ENCODE measurements around the gene HDGFL3. TPM values are rescaled to one million over a fixed set of nuclear protein-coding genes. Genes with fewer than 3 reads are reported as not detected.

HDGFL3 gene
- total and polyA plus RNA-seq, 2 experiments from 2014 or later, result 68.6 to 135 TPM

DNA sequence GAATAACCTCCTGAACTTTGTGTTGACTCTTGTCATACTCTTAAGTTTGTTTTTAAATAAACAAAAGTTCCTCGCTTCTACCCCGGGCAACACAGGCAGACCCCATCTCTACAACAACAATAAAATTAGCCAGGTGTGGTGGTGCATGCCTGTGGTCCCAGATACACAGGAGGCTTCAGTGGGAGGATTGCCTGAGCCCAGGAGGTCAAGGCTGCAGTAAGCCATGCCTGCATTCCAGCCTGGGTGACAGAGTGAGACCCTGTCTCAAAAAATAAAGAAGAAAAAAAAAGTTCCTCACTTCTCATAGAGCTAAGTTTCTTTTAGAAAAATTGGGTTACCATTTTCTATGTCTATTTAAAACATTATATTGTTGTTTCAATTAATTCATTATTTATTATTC lies 29.2 kb downstream of the HDGFL3 start:
- Histone ChIP-seq H3K4me3 (no peak overlapping the region), H3K9me2 (ENCODE audit: insufficient read depth) (no peaks in the 10 kb centered on the region), H3K4me2 (no peak overlapping the region), H3K36me3 (ENCODE audit: insufficient read depth) (no peaks in the 10 kb centered on the region), H3K79me2 (replicated peaks; ENCODE audit: insufficient read depth) (peaks cover 94% of the 10 kb centered on the region), H3K27ac (ENCODE audit: low read depth) (no peak overlapping the region), H4K20me1 (replicated peaks; ENCODE audit: insufficient read depth) (peaks cover 7% of the 10 kb centered on the region; the same call in 1 of the 2 replicates), H3K27me3 (ENCODE audit: insufficient read depth) (no peaks in the 10 kb centered on the region), H3K4me1 (ENCODE audit: insufficient read depth) (no peaks in the 10 kb centered on the region; the same call in 1 of the 2 replicates), H2AFZ (no peak overlapping the region), H3F3A (replicated peaks; ENCODE audit: low read depth) (no peaks in the 10 kb centered on the region)
- no peak overlapping the region for H3K27ac Mint-ChIP-seq
- H3K4me1 Mint-ChIP-seq, result peaks cover 23% of the 10 kb centered on the region
- H3K4me3 Mint-ChIP-seq, result no peak overlapping the region
- ATAC-seq (peak; percentile 71), DNase-seq (ENCODE audit: low spot score) (no peak)
- TF ChIP-seq, protein P1, sequence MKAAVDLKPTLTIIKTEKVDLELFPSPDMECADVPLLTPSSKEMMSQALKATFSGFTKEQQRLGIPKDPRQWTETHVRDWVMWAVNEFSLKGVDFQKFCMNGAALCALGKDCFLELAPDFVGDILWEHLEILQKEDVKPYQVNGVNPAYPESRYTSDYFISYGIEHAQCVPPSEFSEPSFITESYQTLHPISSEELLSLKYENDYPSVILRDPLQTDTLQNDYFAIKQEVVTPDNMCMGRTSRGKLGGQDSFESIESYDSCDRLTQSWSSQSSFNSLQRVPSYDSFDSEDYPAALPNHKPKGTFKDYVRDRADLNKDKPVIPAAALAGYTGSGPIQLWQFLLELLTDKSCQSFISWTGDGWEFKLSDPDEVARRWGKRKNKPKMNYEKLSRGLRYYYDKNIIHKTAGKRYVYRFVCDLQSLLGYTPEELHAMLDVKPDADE (IDR thresholded peaks at IDR 0.05), result no peak
- TF ChIP-seq, protein P2, sequence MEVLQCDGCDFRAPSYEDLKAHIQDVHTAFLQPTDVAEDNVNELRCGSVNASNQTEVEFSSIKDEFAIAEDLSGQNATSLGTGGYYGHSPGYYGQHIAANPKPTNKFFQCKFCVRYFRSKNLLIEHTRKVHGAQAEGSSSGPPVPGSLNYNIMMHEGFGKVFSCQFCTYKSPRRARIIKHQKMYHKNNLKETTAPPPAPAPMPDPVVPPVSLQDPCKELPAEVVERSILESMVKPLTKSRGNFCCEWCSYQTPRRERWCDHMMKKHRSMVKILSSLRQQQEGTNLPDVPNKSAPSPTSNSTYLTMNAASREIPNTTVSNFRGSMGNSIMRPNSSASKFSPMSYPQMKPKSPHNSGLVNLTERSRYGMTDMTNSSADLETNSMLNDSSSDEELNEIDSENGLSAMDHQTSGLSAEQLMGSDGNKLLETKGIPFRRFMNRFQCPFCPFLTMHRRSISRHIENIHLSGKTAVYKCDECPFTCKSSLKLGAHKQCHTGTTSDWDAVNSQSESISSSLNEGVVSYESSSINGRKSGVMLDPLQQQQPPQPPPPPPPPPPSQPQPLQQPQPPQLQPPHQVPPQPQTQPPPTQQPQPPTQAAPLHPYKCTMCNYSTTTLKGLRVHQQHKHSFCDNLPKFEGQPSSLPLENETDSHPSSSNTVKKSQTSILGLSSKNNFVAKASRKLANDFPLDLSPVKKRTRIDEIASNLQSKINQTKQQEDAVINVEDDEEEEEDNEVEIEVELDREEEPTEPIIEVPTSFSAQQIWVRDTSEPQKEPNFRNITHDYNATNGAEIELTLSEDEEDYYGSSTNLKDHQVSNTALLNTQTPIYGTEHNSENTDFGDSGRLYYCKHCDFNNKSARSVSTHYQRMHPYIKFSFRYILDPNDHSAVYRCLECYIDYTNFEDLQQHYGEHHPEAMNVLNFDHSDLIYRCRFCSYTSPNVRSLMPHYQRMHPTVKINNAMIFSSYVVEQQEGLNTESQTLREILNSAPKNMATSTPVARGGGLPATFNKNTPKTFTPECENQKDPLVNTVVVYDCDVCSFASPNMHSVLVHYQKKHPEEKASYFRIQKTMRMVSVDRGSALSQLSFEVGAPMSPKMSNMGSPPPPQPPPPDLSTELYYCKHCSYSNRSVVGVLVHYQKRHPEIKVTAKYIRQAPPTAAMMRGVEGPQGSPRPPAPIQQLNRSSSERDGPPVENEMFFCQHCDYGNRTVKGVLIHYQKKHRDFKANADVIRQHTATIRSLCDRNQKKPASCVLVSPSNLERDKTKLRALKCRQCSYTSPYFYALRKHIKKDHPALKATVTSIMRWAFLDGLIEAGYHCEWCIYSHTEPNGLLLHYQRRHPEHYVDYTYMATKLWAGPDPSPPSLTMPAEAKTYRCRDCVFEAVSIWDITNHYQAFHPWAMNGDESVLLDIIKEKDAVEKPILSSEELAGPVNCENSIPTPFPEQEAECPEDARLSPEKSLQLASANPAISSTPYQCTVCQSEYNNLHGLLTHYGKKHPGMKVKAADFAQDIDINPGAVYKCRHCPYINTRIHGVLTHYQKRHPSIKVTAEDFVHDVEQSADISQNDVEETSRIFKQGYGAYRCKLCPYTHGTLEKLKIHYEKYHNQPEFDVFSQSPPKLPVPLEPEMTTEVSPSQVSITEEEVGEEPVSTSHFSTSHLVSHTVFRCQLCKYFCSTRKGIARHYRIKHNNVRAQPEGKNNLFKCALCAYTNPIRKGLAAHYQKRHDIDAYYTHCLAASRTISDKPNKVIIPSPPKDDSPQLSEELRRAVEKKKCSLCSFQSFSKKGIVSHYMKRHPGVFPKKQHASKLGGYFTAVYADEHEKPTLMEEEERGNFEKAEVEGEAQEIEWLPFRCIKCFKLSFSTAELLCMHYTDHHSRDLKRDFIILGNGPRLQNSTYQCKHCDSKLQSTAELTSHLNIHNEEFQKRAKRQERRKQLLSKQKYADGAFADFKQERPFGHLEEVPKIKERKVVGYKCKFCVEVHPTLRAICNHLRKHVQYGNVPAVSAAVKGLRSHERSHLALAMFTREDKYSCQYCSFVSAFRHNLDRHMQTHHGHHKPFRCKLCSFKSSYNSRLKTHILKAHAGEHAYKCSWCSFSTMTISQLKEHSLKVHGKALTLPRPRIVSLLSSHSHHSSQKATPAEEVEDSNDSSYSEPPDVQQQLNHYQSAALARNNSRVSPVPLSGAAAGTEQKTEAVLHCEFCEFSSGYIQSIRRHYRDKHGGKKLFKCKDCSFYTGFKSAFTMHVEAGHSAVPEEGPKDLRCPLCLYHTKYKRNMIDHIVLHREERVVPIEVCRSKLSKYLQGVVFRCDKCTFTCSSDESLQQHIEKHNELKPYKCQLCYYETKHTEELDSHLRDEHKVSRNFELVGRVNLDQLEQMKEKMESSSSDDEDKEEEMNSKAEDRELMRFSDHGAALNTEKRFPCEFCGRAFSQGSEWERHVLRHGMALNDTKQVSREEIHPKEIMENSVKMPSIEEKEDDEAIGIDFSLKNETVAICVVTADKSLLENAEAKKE (CRISPR knock-in tag; IDR thresholded peaks at IDR 0.05), result no peak
- TF ChIP-seq NANOG (IDR thresholded peaks at IDR 0.05; ENCODE audit: borderline replicate concordance) (no peak), JUNB (IDR thresholded peaks at IDR 0.05; ENCODE audit: unreplicated experiment) (no peak), EZH2 (IDR thresholded peaks at IDR 0.05; ENCODE audit: low read depth, unreplicated experiment) (no peak), CREB1 (CRISPR knock-in tag; IDR thresholded peaks at IDR 0.05; ENCODE audit: low read depth) (no peak), ZNF331 (CRISPR knock-in tag; IDR thresholded peaks at IDR 0.05; ENCODE audit: low read depth) (no peak), EZH2phosphoT487 (IDR thresholded peaks at IDR 0.05; ENCODE audit: unreplicated experiment) (no peak), POLR2AphosphoS5 (IDR thresholded peaks at IDR 0.05; ENCODE audit: low read depth) (no peak), ZNF114 (CRISPR knock-in tag; IDR thresholded peaks at IDR 0.05) (no peak), STAT1 (IDR thresholded peaks at IDR 0.05; ENCODE audit: unreplicated experiment) (no peak)
- TF ChIP-seq, protein P3, sequence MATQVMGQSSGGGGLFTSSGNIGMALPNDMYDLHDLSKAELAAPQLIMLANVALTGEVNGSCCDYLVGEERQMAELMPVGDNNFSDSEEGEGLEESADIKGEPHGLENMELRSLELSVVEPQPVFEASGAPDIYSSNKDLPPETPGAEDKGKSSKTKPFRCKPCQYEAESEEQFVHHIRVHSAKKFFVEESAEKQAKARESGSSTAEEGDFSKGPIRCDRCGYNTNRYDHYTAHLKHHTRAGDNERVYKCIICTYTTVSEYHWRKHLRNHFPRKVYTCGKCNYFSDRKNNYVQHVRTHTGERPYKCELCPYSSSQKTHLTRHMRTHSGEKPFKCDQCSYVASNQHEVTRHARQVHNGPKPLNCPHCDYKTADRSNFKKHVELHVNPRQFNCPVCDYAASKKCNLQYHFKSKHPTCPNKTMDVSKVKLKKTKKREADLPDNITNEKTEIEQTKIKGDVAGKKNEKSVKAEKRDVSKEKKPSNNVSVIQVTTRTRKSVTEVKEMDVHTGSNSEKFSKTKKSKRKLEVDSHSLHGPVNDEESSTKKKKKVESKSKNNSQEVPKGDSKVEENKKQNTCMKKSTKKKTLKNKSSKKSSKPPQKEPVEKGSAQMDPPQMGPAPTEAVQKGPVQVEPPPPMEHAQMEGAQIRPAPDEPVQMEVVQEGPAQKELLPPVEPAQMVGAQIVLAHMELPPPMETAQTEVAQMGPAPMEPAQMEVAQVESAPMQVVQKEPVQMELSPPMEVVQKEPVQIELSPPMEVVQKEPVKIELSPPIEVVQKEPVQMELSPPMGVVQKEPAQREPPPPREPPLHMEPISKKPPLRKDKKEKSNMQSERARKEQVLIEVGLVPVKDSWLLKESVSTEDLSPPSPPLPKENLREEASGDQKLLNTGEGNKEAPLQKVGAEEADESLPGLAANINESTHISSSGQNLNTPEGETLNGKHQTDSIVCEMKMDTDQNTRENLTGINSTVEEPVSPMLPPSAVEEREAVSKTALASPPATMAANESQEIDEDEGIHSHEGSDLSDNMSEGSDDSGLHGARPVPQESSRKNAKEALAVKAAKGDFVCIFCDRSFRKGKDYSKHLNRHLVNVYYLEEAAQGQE (IDR thresholded peaks at IDR 0.05; ENCODE audit: unreplicated experiment), result no peak
- TF ChIP-seq, protein P4, sequence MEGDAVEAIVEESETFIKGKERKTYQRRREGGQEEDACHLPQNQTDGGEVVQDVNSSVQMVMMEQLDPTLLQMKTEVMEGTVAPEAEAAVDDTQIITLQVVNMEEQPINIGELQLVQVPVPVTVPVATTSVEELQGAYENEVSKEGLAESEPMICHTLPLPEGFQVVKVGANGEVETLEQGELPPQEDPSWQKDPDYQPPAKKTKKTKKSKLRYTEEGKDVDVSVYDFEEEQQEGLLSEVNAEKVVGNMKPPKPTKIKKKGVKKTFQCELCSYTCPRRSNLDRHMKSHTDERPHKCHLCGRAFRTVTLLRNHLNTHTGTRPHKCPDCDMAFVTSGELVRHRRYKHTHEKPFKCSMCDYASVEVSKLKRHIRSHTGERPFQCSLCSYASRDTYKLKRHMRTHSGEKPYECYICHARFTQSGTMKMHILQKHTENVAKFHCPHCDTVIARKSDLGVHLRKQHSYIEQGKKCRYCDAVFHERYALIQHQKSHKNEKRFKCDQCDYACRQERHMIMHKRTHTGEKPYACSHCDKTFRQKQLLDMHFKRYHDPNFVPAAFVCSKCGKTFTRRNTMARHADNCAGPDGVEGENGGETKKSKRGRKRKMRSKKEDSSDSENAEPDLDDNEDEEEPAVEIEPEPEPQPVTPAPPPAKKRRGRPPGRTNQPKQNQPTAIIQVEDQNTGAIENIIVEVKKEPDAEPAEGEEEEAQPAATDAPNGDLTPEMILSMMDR (conservative IDR thresholded peaks at IDR 0.05; ENCODE audit: low read depth in 2 of 2), result no peak
- H3K36me3 Mint-ChIP-seq (ENCODE audit: low read depth), result no peaks in the 10 kb centered on the region; the same call in 2 of the 3 replicates
- H3K27me3 Mint-ChIP-seq (ENCODE audit: insufficient read depth, low read depth, poor library complexity), result peaks cover 6% of the 10 kb centered on the region
- H3K9me3 Mint-ChIP-seq, result no peaks in the 10 kb centered on the region
